Measurements from ENCODE around the gene GATD1.

GATD1 gene, protein sequence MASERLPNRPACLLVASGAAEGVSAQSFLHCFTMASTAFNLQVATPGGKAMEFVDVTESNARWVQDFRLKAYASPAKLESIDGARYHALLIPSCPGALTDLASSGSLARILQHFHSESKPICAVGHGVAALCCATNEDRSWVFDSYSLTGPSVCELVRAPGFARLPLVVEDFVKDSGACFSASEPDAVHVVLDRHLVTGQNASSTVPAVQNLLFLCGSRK

DNA sequence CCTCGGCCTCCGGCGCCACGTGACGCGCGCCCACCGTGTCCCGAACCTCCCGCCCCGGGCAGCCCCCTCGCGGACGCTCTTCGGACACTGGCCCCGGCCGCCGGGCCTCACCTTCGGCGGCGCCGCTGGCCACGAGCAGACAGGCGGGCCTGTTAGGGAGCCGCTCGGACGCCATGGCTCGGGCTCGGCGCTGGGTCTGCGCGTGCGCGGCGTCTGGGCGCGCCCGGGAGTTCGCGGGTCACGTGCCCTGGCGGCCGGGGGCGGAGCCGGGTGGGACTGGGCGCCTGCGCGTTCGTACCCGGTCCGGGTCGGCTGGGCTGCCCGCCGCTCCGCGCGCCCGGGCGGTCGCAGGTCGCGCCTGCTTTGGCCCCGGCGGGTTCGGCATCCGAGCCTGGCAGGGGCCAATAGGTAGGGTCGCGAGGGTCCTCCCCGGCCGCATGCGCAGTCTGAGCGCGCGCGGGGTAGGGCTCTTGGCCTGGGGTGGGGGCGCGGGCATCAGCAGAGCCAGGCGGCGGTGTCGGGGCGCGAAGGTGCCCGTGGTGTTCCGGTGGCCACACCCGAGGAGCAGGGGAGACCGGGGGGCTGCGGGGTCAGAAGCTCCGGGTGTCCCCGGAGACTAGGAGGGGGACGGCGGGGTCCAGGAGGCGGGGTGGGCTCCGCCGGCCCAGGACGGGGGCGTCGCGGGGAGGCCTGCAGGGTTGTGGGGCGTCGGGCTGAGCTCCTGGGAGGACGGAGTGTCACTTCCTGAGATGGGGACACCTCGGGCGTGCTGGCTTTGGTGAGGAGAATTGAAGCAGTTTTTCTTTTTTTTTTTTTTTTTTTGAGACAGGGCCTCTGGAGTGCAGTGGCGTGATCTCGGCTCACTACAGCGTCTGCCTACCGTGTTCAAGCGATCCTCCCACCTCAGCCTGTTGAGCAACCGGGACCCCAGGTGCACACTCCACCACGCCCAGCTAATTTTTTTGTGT is at the start of gene GATD1:
Gene GATD1 (minus strand): TSS at position 200 of the 968 bp plus-strand sequence. CDS start 25 bp downstream, at position 175.
- TF ChIP-seq CTCF (conservative IDR thresholded peaks at IDR 0.05) (no peak), ZFX (IDR thresholded peaks at IDR 0.05) (peak; percentile 64; the same call in 1 of the 2 replicates)
- peak within 1 kb of the TSS; percentile 96 for H3K27ac ChIP-seq

DNA sequence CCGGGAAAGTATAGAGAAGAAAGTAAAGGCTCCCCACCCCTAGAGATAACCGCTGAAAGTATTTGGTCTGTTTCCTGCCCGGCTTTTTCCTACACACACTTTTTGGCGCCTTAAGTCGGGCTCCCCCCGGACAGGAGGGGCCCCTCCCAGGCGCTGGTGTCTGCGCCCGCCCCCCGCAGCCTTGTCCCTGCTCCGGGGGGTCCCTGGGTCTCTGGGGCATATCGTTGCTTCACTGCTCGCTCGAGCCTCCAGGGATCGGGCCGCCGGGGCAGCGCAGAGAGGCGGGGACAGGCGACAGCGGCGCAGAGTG is 49.5 kb upstream of the GATD1 start:
- TF ChIP-seq CTCF (conservative IDR thresholded peaks at IDR 0.05) = no peak
- TF ChIP-seq ZFX (IDR thresholded peaks at IDR 0.05) = no peak
- peak overlapping the region; percentile 98 for H3K27ac ChIP-seq

GRCh38 chr11:826227-826621 is 48.9 kb upstream of the GATD1 start:
- H3K27ac ChIP-seq = peak overlapping the region; percentile 98
- no peak for TF ChIP-seq CTCF (conservative IDR thresholded peaks at IDR 0.05)
- no peak for TF ChIP-seq ZFX (IDR thresholded peaks at IDR 0.05)

DNA sequence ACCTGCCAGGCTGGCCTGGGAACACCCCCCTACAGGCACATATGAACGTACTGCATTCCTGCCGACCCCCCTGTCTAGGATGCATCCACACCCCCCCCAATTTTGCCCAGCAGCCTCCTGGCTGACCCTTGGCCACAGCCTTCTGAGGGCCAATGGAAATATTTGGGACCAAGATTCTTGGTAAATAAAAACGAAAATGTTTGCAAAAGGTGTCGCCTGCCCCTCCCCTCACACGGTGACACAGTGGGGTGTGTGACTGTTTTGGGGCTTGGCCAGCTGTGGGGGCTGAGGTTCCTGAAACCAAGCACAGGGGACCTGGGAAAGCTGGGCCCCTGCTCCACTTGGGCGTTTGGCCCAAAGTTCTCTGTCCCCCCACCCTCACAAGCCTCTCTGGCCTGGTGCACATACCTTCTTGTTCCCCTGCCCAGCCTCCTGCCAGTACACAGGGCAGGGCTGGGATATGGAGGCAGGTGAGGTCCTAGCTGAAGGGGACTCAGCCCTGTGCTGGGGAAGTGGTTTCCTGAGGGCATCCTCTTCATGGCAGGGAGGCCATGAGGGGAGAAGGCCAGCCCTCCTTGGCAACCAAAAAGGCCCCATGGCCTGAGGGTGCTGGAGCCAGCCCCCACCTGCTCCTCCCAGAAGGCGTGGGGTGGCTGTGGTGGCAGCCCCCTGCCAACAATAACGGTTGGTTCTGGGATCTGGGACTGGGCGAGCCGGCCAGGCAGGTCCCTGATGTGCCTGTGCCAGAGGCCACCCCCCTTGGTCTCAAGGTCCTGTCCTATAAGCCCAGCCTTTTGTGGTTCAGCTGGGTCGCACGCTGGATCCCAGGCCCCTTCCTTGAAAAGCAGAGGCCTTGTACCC is 48.3 kb upstream of the GATD1 start:
- H3K27ac ChIP-seq = peak overlapping the region; percentile 98
- no peak for TF ChIP-seq CTCF (conservative IDR thresholded peaks at IDR 0.05)
- no peak for TF ChIP-seq ZFX (IDR thresholded peaks at IDR 0.05)

DNA sequence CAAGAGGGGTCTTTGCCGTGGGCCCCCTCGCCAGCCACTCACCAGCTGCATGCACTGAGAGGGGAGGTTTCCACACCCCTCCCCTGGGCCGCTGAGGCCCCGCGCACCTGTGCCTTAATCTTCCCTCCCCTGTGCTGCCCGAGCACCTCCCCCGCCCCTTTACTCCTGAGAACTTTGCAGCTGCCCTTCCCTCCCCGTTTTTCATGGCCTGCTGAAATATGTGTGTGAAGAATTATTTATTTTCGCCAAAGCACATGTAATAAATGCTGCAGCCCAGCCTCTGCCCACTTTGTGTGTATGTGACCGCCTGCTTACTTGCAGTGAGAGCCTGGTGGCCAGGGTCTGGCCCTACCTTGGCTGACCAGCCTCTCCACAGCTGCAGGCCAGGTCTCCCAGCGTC is 47.7 kb upstream of the GATD1 start:
- peak overlapping the region; percentile 98 for H3K27ac ChIP-seq
- TF ChIP-seq ZFX (IDR thresholded peaks at IDR 0.05) = no peak
- TF ChIP-seq CTCF (conservative IDR thresholded peaks at IDR 0.05) = no peak

- peak overlapping the region; percentile 98 for H3K27ac ChIP-seq
- TF ChIP-seq CTCF (conservative IDR thresholded peaks at IDR 0.05) (no peak), ZFX (IDR thresholded peaks at IDR 0.05) (0 out of 2 replicates have a peak, but pooled peaks have one; percentile 14)
Observed at GRCh38 chr11:824292-824880, 47.1 kb upstream of the GATD1 start.

All from C4-2B (cell line).